Activated CD4-positive, alpha-beta T cell treated with anti-CD3 and anti-CD28 coated beads, Interleukin-2, Interleukin-6, amounts not matched to agents 100 ng/mL and 50 ng/mL, durations not matched to agents 16 hours and 8 hours (primary cell): ENCODE results near the gene WNT8A.
"Not testable (repeated sequence)": the region's sequence is repeated elsewhere in the genome, so short reads cannot be mapped to it uniquely, and the experiment has no call there.

Source experiments
- DNase-seq: peaks from one replicate; pipeline ENCODE4 v3.0.0-alpha.2; 2020

Gene WNT8A, protein sequence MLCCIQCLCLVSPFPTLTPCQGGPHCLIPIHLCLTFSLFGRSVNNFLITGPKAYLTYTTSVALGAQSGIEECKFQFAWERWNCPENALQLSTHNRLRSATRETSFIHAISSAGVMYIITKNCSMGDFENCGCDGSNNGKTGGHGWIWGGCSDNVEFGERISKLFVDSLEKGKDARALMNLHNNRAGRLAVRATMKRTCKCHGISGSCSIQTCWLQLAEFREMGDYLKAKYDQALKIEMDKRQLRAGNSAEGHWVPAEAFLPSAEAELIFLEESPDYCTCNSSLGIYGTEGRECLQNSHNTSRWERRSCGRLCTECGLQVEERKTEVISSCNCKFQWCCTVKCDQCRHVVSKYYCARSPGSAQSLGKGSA

GRCh38 chr5:138083702-138084101 lies at the start of gene WNT8A:
TSS of gene WNT8A (plus strand) at chr5:138084033. CDS start at chr5:138084128, 95 bp downstream.
- no peak for DNase-seq

DNA sequence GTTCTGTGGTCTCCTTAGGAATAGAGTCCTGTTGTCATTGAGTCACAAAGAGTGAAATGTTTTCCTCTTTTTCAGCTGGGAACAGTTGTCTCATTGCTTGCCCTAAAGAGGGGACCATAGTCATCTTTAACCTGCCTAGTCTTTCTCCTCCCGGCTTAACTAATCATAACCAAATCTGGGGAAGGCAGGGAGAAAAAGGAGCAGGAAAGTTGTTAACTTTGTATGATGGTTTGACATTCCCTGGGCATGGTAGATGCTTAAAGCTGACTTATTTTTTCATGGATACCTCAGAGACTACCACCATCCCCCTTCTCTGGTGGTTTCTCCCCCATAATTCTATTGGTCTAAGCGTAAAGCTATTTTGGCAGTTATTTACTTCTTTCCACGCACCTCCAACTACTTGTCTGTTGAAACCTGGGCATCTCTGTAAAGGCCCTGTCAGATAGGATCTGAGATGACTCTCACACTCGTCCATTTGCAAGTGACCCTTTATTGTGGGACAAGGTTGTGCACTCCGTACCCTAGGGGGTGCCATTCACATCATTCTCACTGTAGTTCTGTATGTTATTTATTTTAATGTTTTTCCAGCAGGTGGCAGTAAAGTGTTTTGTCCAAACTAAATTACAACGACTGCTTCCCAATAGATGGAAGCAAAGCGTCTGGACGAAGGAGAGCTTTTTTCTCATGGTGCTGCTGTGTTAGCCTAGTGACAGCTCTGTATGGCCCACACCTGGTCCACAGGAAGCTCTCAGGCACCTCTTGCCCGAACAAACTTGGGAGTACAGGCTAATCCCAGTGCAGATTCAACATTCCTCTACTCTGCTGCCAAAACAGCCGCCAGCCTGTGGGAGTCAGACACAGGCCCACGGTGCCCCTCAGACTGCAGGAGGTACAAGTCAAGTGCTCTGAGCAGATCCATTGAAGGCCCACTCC lies 48.0 kb upstream of the WNT8A start:
- peak; percentile 87 for DNase-seq

DNA sequence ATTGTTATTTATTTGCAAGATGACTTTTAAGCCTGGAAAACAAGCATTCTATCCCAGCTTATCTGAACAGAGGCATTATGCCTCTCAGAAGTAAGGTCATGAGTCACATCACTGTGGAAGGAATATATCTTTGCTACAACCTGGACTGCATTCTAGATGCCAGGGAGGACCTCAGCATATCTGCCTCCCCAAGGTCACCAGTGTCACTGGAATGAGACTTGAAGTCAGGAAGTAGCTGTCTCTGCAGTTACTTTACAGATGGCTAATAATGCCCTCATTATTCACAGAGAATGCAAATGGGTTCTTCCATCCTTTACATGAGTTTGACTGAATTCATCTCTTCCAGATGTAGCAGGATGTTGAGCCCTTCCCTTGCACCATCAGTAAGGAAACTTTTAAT lies 46.6 kb upstream of the WNT8A start:
- no peak for DNase-seq

DNA sequence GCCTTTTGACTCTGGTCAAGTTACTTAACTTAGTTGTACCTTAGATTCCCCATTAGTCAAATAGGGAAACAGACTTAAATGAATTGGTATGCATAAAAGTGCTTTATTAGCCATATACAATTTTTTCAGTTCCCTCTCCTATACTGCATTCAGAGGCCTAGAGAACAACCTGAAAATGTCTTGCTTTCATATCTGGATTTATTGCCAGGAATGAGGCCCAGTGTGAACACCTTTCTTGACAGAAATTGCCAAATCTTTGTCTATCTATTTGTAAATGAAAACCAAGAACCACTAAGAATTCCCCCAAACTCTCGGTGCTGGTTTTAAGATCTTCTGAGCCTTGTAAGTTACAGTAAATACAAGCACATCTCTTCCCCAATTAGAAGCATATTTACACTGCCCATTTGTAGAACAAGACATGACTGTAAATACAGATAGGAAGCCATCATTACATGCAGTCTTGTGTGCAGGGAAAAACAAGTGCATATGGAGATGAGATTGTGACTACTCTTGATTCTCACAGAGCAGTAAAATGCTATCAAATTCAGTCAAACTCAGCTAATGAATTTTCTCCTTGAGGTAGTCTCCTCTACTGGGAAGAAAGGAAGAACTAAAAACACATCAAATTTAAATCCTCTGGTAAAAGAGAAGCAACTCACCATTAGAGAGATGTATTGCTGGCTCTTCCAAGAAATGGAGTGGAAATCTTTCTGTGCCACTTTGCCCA lies 45.8 kb upstream of the WNT8A start:
- no peak for DNase-seq

DNA sequence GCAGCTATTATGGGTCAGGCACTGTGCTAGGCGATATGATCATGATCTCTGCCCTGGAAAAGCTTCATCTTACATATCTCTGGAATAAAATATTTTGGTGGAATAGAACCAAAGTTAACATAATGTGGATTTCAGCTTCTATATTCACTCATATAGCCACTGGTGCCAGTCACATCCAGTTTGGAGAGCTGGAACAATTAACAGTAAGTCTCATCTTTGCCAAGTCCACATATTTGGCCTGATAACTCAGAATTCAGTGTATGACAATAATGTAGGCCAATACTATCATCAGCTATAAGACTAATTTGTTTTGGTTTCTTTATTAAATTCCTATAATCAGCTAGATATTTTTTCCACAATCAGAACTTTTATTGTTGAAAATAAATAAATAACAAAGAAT lies 45.0 kb upstream of the WNT8A start:
- no peak for DNase-seq

- not testable (repeated sequence) for DNase-seq
Observed at GRCh38 chr5:138045283-138045682, 38.5 kb upstream of the WNT8A start.

DNA sequence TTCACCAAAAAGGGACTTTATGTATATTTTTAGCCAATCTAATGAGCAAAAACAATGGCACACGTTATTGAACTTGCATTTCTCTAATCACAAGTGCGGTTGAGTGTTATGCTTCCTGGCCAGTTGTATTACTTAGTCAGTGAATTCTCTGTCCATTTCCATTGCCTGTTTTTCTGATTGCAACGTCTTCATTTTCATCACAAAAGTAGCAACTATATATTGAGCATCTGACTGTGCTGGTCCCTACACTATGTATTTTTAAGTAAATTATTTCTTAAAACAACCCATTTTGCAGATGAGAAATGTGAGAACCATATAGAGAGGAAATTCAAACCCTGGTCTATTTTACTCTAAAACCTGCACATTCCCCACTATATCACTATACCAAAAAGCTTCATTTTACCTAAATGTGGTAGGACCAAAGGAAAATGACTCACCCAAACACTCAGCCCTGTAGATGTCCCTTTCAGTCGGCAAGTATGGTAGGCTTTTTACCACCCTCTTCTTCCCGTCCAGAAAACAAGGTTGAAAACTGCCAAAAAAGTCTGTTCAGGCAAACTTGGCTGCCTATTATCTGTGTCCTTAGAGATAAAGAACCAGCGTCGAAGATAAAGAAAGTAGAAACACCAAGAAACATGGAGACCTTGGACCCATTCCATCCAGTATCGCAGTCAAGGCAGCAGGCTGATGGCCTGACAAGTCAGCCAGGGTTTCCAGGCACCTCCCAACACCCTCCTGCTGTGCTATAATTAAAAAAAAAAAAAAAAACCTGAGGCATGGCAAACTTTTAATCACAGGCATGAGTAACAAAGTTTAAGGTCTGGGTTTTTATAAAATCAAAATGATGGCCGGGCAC lies 32.2 kb upstream of the WNT8A start:
- DNase-seq, result no peak

DNA sequence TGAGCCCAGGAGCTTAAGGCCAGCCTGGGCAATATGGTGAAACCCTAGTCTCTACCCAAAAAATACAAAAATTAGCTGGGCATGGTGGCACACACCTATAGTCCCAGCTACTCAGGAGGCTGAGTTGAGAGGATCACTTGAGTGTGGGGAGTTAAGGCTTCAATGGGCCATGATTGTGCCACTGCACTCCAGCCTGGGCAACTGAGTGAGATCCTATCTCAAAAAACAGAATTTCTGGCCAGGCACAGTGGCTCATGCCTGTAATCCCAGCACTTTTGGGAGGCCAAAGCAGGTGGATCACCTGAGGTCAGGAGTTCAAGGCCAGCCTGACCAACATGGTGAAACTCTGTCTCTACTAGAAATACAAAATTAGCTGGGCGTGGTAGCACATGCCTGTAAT lies 31.1 kb upstream of the WNT8A start:
- not testable (repeated sequence) for DNase-seq

- DNase-seq, result no peak
Observed at GRCh38 chr5:138053554-138053953, 30.3 kb upstream of the WNT8A start.

GRCh38 chr5:138054206-138054605 lies 29.6 kb upstream of the WNT8A start:
- no peak for DNase-seq

- no peak for DNase-seq
Observed at GRCh38 chr5:138054847-138055558, 28.8 kb upstream of the WNT8A start.

DNA sequence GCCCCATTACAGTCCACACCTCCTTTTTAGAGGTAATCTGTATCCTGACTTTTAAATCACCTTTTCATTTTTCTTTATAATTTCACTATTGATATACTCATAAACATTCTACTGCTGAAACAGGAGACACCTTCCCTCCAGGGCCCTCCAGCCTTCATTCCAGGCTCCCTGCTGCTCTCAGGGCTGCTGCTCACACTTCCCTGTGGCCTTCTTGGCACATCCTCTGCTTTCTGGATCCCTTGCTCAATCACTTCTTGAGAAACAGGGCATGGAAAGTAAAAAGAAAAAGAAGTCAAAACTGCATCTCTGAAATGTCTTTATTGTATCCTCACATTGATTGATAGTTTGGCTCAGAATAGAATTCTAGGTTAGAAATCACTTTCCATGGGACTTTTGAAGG lies 19.3 kb upstream of the WNT8A start:
- DNase-seq, result no peak

DNA sequence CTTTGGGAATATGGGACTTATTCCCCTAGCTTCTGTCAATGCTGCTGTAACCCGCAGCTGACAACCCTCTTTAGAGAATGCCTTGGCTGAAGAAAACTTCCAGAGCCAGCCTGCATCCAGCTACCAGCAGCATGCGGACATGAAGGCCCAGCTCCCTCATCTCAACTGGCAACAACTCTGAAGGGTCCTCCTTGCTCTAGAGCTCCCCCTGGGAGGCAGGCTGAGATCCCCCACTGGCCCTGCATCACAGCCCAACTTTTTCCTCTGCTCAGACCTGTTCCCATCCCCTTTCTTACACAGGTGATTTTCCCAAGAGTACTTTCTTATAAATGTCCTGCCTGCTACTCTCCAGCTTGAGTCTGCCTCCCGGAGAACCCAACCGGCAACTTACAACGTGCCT lies 18.7 kb upstream of the WNT8A start:
- peak; percentile 17 for DNase-seq

DNA sequence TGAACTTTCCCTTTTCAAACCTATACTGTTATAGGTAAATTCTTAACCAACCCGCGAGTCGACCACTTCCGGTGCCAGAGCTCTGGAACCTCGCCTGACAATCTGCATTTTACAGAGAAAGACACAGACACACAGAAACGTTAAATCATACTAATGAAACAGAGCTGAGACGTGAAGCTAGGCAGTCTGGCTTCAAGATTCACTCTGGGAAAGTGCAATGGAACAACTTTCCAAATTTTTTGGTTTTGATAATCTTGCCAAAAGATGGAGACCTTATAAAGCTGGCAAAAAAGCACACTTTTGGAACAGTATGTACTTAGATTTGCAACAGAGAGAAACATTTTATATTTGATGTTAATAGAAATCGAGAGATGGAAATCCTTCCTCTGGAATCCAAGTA lies 15.9 kb upstream of the WNT8A start:
- no peak for DNase-seq

DNA sequence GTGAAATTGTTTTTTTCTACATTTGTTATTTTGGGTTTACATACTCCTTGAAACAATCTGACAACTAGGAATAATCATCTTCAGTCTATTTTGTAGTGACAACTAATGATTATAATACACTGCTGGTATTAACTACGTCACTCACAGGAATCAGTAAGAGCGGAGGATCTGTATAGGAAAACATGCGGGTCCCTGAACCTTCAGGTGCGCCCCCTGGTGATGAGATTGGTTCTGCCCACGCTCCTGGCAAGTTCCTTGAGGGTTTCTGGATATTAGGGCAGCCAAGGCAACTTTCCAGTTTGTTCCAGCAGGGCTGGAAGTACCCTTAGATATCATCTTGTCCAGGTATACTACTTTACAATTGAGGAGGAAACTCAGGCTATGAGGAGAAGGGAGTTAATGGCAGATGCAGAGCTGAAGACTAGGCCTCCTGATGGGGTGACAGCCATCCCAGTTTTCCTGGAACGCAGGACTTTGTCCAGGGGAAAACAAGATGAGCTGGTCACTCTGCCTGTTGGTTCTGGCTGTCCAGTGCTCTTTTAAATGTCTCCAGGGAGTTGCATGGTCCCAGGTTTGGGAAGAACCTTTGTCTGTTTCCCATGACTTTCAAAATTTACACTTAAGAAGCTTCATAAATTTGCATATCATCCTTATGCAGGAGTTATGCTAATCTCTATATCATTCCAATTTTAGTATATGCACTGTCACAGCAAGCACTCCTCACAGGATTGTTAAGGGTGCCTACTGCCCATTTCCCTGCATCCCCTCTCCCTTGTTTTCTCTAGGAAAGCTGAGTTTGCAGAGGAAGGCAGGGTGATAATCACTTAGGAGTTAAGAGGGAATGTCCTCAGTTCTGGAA lies 14.9 kb upstream of the WNT8A start:
- peak; percentile 79 for DNase-seq

- DNase-seq, result not testable (repeated sequence)
Observed at GRCh38 chr5:138070026-138070425, 13.8 kb upstream of the WNT8A start.

DNA sequence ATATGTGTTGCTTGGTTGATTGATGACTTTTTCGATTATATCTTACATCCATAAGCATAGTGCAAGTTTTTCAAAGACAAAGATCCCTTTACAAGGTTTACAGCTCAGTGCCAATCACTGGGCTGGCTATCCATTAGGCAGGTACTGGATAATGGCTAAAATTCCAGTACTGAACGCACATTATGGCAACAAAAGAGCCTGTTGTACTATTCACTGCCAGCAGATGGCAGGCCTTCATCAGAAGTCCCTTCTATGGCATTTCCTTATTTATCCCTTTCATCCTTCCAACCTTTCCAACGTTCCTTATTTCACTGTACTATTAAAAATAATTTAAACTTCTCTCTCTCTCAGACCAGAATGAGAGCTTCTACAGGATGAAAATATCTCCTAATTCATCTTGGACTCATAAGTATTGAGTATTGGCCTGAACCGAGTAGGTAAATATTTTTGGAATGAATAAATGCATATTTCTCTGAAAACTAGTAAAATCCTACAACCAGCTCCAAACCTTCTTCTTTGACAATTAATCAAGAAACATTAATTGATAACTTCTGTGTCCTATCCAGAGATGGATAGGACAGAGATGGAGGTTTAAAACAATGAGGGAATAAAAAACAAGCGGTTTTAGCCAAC lies 6.7 kb upstream of the WNT8A start:
- DNase-seq, result peak; percentile 62

- DNase-seq, result no peak
Observed at GRCh38 chr5:138078006-138078643, 5.7 kb upstream of the WNT8A start.

DNA sequence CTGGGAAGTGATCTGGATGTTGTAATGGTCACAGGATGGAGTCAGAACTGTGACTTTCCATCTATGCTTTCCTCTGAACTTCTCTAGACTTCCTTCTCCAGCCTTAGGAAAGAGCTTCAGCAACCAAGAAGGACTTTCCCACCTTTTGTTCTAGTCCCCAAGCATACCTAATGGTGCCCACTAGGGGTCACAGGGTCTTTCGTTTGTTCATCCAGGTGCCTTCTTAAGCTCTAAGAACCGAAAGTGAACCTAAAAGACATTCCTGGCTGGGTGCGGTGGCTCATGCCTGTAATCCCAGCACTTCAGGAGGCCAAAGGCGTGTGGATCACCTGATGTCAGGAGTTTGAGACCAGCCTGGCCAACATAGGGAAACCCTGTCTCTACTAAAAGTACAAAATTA lies 1.8 kb upstream of the WNT8A start:
- no peak for DNase-seq

DNA sequence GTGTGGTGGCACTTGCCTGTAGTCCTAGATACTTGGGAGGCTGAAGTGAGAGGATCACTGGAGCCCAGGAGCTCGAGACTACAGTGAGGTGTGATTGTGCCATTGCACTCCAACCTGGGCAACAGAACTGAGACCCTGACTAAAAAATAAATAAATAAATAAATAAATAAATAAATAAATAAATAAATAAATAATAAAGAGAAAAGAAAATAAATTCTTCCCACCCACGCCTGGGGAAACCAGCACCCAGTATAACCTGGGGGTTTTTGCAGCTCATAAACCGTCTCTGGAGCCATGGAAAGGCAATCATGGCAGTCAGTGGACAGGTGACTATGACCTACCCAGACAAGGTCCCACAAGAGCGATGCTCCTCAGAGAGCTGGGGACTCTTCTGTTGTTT lies 7.9 kb downstream of the WNT8A start:
- no peak for DNase-seq
